LNCaP clone FGC (cell line): ENCODE data around the gene SLC2A13.

Source experiments
- DNase-seq: peaks from one replicate; pipeline ENCODE4 v3.0.0-alpha.2; 2011; ENCODE audit warnings: low read depth
- H3K4me3 ChIP-seq: 2 replicates; pipeline ENCODE4 v1.5.1; 2011; ENCODE audit warnings: mild to moderate bottlenecking, low read depth, low read length, control low read depth
- TF ChIP-seq, protein P1 (sequence below): IDR thresholded peaks from 2 replicates; pipeline ENCODE4 v1.5.1; 2012; ENCODE audit warnings: mild to moderate bottlenecking; ENCODE audit not compliant: control insufficient read depth, insufficient read depth; ENCODE audit errors: extremely low read depth

Gene SLC2A13

DNA sequence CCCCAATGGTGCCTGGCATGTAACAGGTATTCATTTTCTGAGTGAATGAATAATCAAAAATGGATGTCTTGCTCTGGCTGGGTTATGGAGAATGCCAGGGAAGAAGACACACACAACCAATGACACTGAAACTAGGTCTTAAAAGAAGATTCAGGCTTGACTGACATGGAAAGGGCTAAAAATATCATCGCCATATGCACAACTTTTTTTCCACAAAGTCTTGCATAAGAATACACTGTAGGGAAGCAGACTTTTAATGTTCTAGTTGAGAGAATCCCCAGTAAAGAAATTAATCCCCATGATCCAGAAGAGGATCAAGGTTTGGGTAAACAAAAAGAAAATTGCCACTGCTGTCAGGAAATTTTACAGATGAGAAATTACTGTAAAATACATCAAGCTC, 116.4 kb downstream of the SLC2A13 start:
- TF ChIP-seq, protein P1, sequence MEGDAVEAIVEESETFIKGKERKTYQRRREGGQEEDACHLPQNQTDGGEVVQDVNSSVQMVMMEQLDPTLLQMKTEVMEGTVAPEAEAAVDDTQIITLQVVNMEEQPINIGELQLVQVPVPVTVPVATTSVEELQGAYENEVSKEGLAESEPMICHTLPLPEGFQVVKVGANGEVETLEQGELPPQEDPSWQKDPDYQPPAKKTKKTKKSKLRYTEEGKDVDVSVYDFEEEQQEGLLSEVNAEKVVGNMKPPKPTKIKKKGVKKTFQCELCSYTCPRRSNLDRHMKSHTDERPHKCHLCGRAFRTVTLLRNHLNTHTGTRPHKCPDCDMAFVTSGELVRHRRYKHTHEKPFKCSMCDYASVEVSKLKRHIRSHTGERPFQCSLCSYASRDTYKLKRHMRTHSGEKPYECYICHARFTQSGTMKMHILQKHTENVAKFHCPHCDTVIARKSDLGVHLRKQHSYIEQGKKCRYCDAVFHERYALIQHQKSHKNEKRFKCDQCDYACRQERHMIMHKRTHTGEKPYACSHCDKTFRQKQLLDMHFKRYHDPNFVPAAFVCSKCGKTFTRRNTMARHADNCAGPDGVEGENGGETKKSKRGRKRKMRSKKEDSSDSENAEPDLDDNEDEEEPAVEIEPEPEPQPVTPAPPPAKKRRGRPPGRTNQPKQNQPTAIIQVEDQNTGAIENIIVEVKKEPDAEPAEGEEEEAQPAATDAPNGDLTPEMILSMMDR = no peak
- no peak for DNase-seq
- H3K4me3 ChIP-seq = no peak overlapping the region

DNA sequence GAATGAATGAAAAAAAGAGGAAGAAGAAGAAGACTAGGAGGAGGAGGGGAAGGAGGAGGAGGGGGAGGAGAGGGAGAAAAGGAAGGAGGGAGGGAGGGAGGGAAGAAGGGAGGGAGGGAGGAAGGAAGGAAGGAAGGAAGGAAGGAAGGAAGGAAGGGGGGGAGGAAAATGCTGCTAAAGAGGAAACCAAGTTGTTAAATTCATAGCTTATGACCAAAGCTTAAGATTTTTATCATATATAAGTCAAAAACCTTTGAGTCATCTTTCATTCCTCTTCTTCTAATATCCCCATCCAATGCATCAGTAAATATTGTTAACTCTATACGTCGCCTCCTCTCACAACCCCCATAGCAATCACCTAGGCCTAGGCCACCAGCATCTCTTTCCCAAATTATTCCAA, 117.3 kb downstream of the SLC2A13 start:
- TF ChIP-seq, protein P1 = no peak

DNA sequence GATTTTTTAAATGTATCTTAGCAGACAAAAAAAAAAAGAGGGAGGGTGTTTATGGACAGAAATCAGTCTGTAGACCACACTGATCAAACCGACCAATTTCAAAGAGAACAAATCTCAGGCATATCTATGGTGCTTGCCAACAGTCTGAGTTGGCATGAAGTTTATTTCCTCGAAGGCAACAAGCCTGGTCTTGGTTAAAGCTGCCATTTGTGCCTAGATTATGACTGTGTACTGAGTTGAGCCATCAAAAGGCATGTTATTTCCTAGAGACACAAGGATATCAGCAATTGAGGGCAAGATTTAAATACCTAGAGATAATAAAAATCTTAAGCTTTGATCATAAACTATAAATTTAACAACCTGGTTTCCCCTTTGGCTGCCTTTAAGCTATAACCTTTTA, 119.2 kb downstream of the SLC2A13 start:
- no peak for DNase-seq
- no peak overlapping the region for H3K4me3 ChIP-seq
- TF ChIP-seq, protein P1 = no peak

More for the DNA sequence above, 117.3 kb downstream of the SLC2A13 start:
- DNase-seq = no peak
- H3K4me3 ChIP-seq = no peak overlapping the region

DNA sequence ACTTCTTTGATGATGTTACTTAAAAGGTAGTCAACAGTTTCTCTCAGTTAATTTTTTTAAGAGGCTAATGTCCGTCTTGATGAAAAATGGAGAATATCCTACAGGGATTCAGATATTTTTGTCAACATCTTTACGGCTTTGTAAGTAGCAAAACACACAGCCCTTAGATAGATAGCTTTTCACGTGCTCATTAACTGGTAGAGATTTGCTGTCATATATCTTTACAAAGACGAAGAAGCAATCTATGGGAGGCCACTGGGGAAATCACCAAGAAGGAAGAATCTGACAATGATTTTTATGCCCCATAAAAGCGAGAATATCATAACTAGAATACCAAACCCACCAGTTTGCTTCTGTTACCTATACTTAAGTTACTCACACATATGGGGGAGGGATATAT, 121.2 kb downstream of the SLC2A13 start:
- H3K4me3 ChIP-seq = no peak overlapping the region
- TF ChIP-seq, protein P1 = no peak
- no peak for DNase-seq

DNA sequence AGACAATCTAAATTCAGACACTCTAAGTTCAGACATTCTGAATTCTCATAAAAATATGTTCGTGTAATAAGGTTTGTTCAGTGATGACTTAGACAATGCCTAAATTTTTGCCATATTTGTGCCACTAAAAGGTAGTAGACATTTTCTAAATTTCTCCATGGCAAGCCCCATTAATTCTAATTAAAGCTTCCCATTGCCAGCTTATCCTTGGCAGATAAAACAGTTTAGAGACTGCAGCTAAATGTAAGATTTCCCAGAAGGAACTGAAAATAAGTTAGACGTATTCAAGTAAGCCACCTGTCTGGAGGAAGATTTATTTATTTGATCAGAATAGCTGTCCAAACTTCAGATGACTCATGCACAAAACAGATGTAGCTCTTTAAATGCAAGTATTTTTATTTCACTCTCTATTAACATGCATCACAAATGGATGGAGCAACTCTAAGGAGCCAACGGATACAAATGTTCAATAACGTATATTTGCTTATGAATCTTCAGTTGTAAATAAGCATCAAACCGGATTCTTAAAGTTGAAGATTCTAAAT, 130.4 kb downstream of the SLC2A13 start:
- no peak overlapping the region for H3K4me3 ChIP-seq
- DNase-seq = no peak
- TF ChIP-seq, protein P1 = no peak

DNA sequence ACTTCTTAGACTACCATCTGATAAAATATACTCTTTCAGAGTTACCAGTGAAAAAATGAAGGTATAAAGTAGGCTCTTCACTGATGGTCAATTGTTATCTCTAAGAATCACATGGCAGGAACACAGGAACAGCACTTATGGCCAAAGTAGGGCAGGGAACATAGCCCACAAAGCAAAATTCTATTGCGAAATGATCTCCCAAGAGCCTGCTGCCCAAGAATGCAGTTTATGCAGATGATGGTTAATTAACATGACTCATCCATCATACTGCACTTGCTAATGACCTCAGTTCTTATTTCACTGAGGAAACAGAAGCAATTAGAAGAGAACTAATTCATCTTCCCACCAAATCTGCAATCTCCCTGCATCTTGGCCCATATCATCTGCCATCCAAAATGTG, 133.8 kb downstream of the SLC2A13 start:
- H3K4me3 ChIP-seq = no peak overlapping the region
- TF ChIP-seq, protein P1 = no peak
- DNase-seq = no peak

DNA sequence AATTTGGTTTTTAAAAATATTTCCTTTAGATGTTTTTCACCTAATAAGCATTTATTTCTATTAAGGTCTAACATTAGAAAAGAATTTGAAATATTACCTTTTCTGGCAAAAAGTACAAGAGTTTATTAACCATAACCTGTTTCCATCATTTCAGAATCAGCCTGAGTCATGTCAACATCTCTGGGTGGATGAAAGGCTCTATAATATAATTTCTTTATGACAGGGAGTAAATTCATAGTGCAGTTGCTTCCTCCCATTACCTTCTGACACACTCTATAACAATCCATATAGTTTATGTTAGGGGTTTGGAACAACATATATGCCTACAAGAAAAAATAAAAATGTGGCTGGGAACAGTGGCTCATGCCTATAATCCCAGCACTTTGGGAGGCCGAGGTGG, 134.5 kb downstream of the SLC2A13 start:
- DNase-seq = no peak
- TF ChIP-seq, protein P1 = no peak
- no peak overlapping the region for H3K4me3 ChIP-seq
